A673 (cell line): Measurements from ENCODE around the gene KIN. TPM values are rescaled to one million over a fixed set of nuclear protein-coding genes. Genes with fewer than 3 reads are reported as not detected.

Source experiments
- BruUV-seq: library from RNA; stranded (reverse); fragments of 400-500 nt; replicated peaks from 2 replicates; lab custom pipeline; 2021; lab: Mats Ljungman, UMichigan
- CTCF ChIA-PET: fragments of 300-600 bp; sonication (Branson Sonifier 250); formaldehyde crosslinking; loops from one replicate; lab custom pipeline; 2022; ENCODE audit warnings: antibody characterized with exemption; lab: Charles Lee
- POLR2A ChIA-PET: fragments of 300-600 bp; sonication (Branson Sonifier 250); formaldehyde crosslinking; loops from one replicate; lab custom pipeline; 2022; ENCODE audit warnings: antibody characterized with exemption; ENCODE audit not compliant: low non-redundant PET; lab: Charles Lee
- DNase-seq: peaks from one replicate; pipeline ENCODE4 v3.0.0-alpha.2; 2015; ENCODE audit warnings: low spot score
- H3K27ac ChIP-seq: fragments of 200-600 bp; sonication (generic); 2 replicates; pipeline ENCODE4 v1.5.1; 2016; ENCODE audit warnings: mixed run types, low read depth, mild to moderate bottlenecking, mixed read lengths, antibody characterized with exemption, low read length; ENCODE audit not compliant: poor library complexity, severe bottlenecking
- H3K27me3 ChIP-seq: fragments of 200-600 bp; sonication (generic); replicated peaks from 2 replicates; pipeline ENCODE4 v1.6.1; 2017; ENCODE audit warnings: mixed run types, low read depth, mild to moderate bottlenecking, mixed read lengths, antibody characterized with exemption, low read length; ENCODE audit not compliant: insufficient read depth, poor library complexity
- H3K36me3 ChIP-seq: fragments of 200-600 bp; sonication (generic); 2 replicates; pipeline ENCODE4 v1.6.1; 2016; ENCODE audit warnings: mixed run types, mild to moderate bottlenecking, mixed read lengths, antibody characterized with exemption, low read length; ENCODE audit not compliant: insufficient read depth, poor library complexity, severe bottlenecking
- H3K4me1 ChIP-seq: fragments of 200-600 bp; sonication (generic); 2 replicates; pipeline ENCODE4 v1.6.1; 2017; ENCODE audit warnings: mixed run types, mild to moderate bottlenecking, mixed read lengths, antibody characterized with exemption, low read length; ENCODE audit not compliant: insufficient read depth, poor library complexity, severe bottlenecking
- H3K4me3 ChIP-seq: fragments of 200-600 bp; sonication (generic); 2 replicates; pipeline ENCODE4 v1.5.1; 2016; ENCODE audit warnings: low read depth, mixed run types, mild to moderate bottlenecking, mixed read lengths, low read length; ENCODE audit not compliant: poor library complexity, severe bottlenecking
- H3K9me3 ChIP-seq: fragments of 200-600 bp; sonication (generic); 2 replicates; pipeline ENCODE4 v1.6.1; 2016; ENCODE audit warnings: mixed run types, low read depth, mild to moderate bottlenecking, mixed read lengths, antibody characterized with exemption, low read length; ENCODE audit not compliant: poor library complexity, severe bottlenecking
- EZH2 ChIP-seq: fragments of 200-600 bp; sonication (generic); IDR thresholded peaks from 2 replicates; pipeline ENCODE4 v1.6.1; 2017; ENCODE audit warnings: borderline replicate concordance, low read depth, mild to moderate bottlenecking, mixed read lengths, antibody characterized with exemption, low read length; ENCODE audit not compliant: poor library complexity, severe bottlenecking
- intact Hi-C: fragments of 100-400 bp; cut with micrococcal nuclease; formaldehyde crosslinking; loops from one replicate; pipeline ENCODE4 v1.10.0; 2022; ENCODE audit not compliant: unreplicated experiment
- total RNA-seq: library from RNA; stranded (reverse); gene quantifications from 2 replicates; pipeline ENCODE4 v1.2.3, GENCODE V29; 2021
- TF ChIP-seq, protein P1 (sequence below): fragments of 300-800, 200-600 bp; sonication (generic); conservative IDR thresholded peaks from 2 replicates; pipeline ENCODE4 v1.5.1; 2017; ENCODE audit warnings: low read depth, mild to moderate bottlenecking, antibody characterized with exemption, low read length, moderate library complexity, mixed read lengths

Gene KIN
- total RNA-seq, 1 experiment from 2014 or later = 16.3 TPM

GRCh38 chr10:7708832-7709231 lies 79.0 kb downstream of the KIN start:
- no peak for DNase-seq
- Histone ChIP-seq H3K27me3 (peaks cover 21% of the 10 kb centered on the region), H3K9me3 (no peaks in the 10 kb centered on the region), H3K27ac (no peak overlapping the region), H3K4me1 (no peaks in the 10 kb centered on the region), H3K36me3 (no peaks in the 10 kb centered on the region), H3K4me3 (no peak overlapping the region)
- TF ChIP-seq EZH2 = no peak
- TF ChIP-seq, protein P1, sequence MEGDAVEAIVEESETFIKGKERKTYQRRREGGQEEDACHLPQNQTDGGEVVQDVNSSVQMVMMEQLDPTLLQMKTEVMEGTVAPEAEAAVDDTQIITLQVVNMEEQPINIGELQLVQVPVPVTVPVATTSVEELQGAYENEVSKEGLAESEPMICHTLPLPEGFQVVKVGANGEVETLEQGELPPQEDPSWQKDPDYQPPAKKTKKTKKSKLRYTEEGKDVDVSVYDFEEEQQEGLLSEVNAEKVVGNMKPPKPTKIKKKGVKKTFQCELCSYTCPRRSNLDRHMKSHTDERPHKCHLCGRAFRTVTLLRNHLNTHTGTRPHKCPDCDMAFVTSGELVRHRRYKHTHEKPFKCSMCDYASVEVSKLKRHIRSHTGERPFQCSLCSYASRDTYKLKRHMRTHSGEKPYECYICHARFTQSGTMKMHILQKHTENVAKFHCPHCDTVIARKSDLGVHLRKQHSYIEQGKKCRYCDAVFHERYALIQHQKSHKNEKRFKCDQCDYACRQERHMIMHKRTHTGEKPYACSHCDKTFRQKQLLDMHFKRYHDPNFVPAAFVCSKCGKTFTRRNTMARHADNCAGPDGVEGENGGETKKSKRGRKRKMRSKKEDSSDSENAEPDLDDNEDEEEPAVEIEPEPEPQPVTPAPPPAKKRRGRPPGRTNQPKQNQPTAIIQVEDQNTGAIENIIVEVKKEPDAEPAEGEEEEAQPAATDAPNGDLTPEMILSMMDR = no peak
- ChIA-PET POLR2A (no interaction called here), CTCF (no interaction called here)
- BruUV-seq = no TSS peak
- intact Hi-C loops = no loop called here

DNA sequence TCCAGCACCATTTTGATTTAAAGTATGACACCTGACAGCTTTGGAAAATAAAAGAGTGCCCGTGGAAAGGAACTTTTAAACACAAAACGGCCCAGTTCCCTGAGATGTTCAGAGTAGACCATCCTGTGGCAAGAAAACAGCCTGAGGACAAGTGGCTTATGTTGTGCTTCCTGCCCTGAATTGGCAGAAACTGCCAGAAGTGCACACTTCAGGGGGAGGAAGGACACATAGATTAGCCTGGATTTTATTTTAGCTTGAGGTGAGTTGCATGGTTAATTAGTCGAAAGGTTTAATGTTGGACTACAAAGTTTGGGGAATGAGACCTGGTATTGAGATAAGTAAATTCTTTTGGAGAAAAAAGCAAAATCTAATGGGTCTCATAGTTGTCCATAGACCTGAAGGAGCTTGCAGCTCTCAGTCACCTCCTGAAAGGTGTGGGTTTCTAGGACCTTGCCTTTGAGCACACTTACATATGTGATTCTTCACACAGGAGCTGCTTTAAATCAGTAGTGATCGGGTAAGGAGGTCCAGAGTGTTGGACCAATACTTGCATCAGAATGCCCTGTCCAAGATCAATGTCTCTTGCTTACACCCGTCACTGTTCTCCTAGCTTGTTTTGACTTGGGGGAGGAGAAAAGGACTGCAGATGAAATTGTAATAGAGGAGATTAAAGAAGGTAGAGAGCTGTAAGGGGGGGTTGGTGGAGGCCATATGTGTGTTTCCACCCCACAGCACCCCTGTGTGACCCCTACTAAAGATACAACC lies 79.8 kb downstream of the KIN start:
- no TSS peak for BruUV-seq
- no peak overlapping the region for H3K27ac ChIP-seq
- intact Hi-C loops = no loop called here
- ChIA-PET POLR2A (no interaction called here), CTCF (no interaction called here)
- no peaks in the 10 kb centered on the region for H3K9me3 ChIP-seq
- no peak for DNase-seq
- H3K4me3 ChIP-seq = no peak overlapping the region
- no peak for TF ChIP-seq EZH2
- TF ChIP-seq, protein P1 = no peak
- H3K27me3 ChIP-seq = peaks cover 25% of the 10 kb centered on the region
- no peaks in the 10 kb centered on the region for H3K36me3 ChIP-seq
- H3K4me1 ChIP-seq = no peaks in the 10 kb centered on the region

DNA sequence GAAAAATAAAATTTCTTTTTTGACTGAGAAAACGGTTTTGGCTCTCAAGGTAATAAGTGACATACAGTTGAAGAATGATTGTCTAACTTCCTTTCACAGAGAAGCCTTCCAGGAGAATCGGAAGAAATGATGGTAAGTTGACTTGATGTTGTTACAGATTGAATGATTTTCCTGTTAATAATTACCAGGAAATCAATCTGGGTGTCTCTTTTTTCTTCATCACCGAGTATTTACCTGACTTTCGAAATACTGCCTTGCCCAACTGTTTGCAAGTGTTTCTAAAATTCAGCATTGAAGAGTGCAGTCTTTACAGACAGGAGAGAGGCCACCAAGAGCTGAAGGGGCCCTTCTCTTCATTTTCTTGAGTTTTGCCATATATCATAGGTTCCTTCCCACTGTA lies 80.7 kb downstream of the KIN start:
- Histone ChIP-seq H3K36me3 (no peaks in the 10 kb centered on the region), H3K4me3 (no peak overlapping the region), H3K27ac (no peak overlapping the region), H3K27me3 (peaks cover 29% of the 10 kb centered on the region), H3K9me3 (no peaks in the 10 kb centered on the region), H3K4me1 (no peaks in the 10 kb centered on the region)
- no peak for DNase-seq
- ChIA-PET POLR2A (no interaction called here), CTCF (no interaction called here)
- no TSS peak for BruUV-seq
- intact Hi-C loops = no loop called here
- TF ChIP-seq, protein P1 = no peak
- TF ChIP-seq EZH2 = no peak
